Stimulated activated CD8-positive, alpha-beta memory T cell treated with anti-CD3 and anti-CD28 coated beads, Interleukin-2, amount 100 ng/mL, for 1 hour (primary cell): ENCODE results near the gene REST.
A peak's percentile ranks its signal among the peaks of the same experiment; 100 is the strongest.

Experiments
- DNase-seq, 2 donors: peaks; one replicate each; pipeline ENCODE4 v3.0.0-alpha.2; 2020; ENCODE audit warnings: low read depth in 2 of 2

Gene REST

GRCh38 chr4:56976283-56976836 is 68.7 kb downstream of the REST start:
- no peak for DNase-seq

- peak in 1 of 2 donors; percentile 24 for DNase-seq
Measured at GRCh38 chr4:56976837-56977320, 69.2 kb downstream of the REST start.

GRCh38 chr4:56977321-56978012 is 69.8 kb downstream of the REST start, which contains the start of gene NOA1:
Gene NOA1, minus strand, starts transcription at chr4:56977606. Its CDS starts 21 bp downstream, at chr4:56977585.
- peak; percentile 93 to 94 for DNase-seq

- peak; percentile 65 to 73 for DNase-seq
Measured at GRCh38 chr4:56978750-56979303, 71.1 kb downstream of the REST start, which contains the start of gene POLR2B. Gene POLR2B, plus strand, starts transcription at chr4:56978896. Its CDS starts 90 bp downstream, at chr4:56978986.

GRCh38 chr4:56979421-56980072 is 71.8 kb downstream of the REST start:
- no peak for DNase-seq

- DNase-seq, result no peak
Measured at GRCh38 chr4:56981795-56982201, 74.1 kb downstream of the REST start.

GRCh38 chr4:56986192-56986591 is 78.5 kb downstream of the REST start:
- no peak for DNase-seq

GRCh38 chr4:56986952-56987351 is 79.3 kb downstream of the REST start:
- no peak for DNase-seq

- DNase-seq, result no peak
Measured at GRCh38 chr4:56990109-56990905, 82.6 kb downstream of the REST start.

GRCh38 chr4:56995525-56995924 is 87.8 kb downstream of the REST start:
- DNase-seq, result no peak

GRCh38 chr4:56999751-57000150 is 92.1 kb downstream of the REST start:
- DNase-seq, result no peak

- DNase-seq, result no peak
Measured at GRCh38 chr4:57013543-57014120, 105.9 kb downstream of the REST start.
